Endothelial cell of umbilical vein (primary cell): ENCODE measurements around the gene CENPP. TPM values are rescaled to one million over a fixed set of nuclear protein-coding genes. Genes with fewer than 3 reads are reported as not detected.

Source experiments
- BruUV-seq: library from RNA; stranded (reverse); fragments of 400-500 nt; replicated peaks from 2 replicates; lab custom pipeline; 2021; lab: Mats Ljungman, UMichigan
- CTCF ChIA-PET: fragments of 300-600, 350-600 bp; sonication (Branson Sonifier 250); formaldehyde crosslinking; loops from one replicate; lab custom pipeline; 2021; ENCODE audit warnings: antibody characterized with exemption, inconsistent platforms; lab: Charles Lee
- POLR2A ChIA-PET: fragments of 300-600, 350-600 bp; sonication (Branson Sonifier 250); formaldehyde crosslinking; loops from one replicate; lab custom pipeline; 2021; ENCODE audit warnings: antibody characterized with exemption, inconsistent platforms; lab: Charles Lee
- DNase-seq: peaks from one replicate; pipeline ENCODE4 v3.0.0-alpha.2; 2011; ENCODE audit warnings: low read depth, low spot score
- FAIRE-seq: peaks from 2 replicates; lab custom pipeline; 2011; peaks lifted over from hg19 to GRCh38; lab: Jason Lieb, UNC
- H2AFZ ChIP-seq: 2 replicates; pipeline ENCODE4 v1.6.0; 2012; ENCODE audit warnings: low read depth, low read length, control low read depth, inconsistent platforms
- H3K27ac ChIP-seq: 2 replicates; pipeline ENCODE4 v1.5.1; 2011; ENCODE audit warnings: low read depth, mild to moderate bottlenecking, control low read depth, low read length, moderate library complexity; ENCODE audit not compliant: insufficient read depth
- H3K27me3 ChIP-seq, 2 experiments: 2 replicates each; pipeline versions ENCODE4 v1.6.0 to v1.6.1; 2011; ENCODE audit warnings: low read length in 2 of 2, mixed read lengths in 1 of 2; ENCODE audit not compliant: control insufficient read depth in 2 of 2, insufficient read depth in 2 of 2
- H3K36me3 ChIP-seq, 2 experiments: 2 replicates in 1 of 2; 3 replicates in 1 of 2; pipeline ENCODE4 v1.5.1; 2011; ENCODE audit warnings: low read length in 2 of 2, mild to moderate bottlenecking in 1 of 2, moderate library complexity in 1 of 2; ENCODE audit not compliant: control insufficient read depth in 2 of 2, insufficient read depth in 2 of 2; ENCODE audit errors: extremely low read depth in 1 of 2
- H3K4me1 ChIP-seq: 3 replicates; pipeline ENCODE4 v1.5.1; 2011; ENCODE audit warnings: mild to moderate bottlenecking, low read length; ENCODE audit not compliant: control insufficient read depth, insufficient read depth; ENCODE audit errors: extremely low read depth
- H3K4me2 ChIP-seq: 2 replicates; pipeline ENCODE4 v1.6.1; 2011; ENCODE audit warnings: low read length, control low read depth, mixed read lengths; ENCODE audit not compliant: insufficient read depth
- H3K4me3 ChIP-seq, 3 experiments: fragments of 200-600 bp in 1 of 3; sonication (generic), shearing (Covaris generic) in 1 of 3; replicated peaks in 1 of 3; 2 replicates each; pipeline ENCODE4 v1.5.1; 2011 to 2016; ENCODE audit warnings: control low read depth in 3 of 3, low read length in 3 of 3, mild to moderate bottlenecking in 2 of 3, inconsistent platforms in 1 of 3, low read depth in 1 of 3, moderate library complexity in 1 of 3; ENCODE audit not compliant: insufficient read depth in 1 of 3
- H3K79me2 ChIP-seq: 2 replicates; pipeline ENCODE4 v1.6.0; 2012; ENCODE audit warnings: low read length, inconsistent platforms; ENCODE audit not compliant: control insufficient read depth, insufficient read depth
- H3K9ac ChIP-seq: replicated peaks from 2 replicates; pipeline ENCODE3; 2011; ENCODE audit warnings: low read length, control low read depth; ENCODE audit not compliant: insufficient read depth; ENCODE audit errors: extremely low read depth
- H3K9me1 ChIP-seq: replicated peaks from 3 replicates; pipeline ENCODE4 v1.6.0; 2011; ENCODE audit warnings: mild to moderate bottlenecking, low read length; ENCODE audit not compliant: control insufficient read depth, insufficient read depth; ENCODE audit errors: extremely low read depth
- H3K9me3 ChIP-seq: replicated peaks from 2 replicates; pipeline ENCODE4 v1.5.1; 2012; ENCODE audit warnings: low read length, inconsistent platforms; ENCODE audit not compliant: control insufficient read depth, insufficient read depth
- H4K20me1 ChIP-seq: replicated peaks from 2 replicates; pipeline ENCODE3; 2011; ENCODE audit warnings: mild to moderate bottlenecking, low read length; ENCODE audit not compliant: control insufficient read depth, insufficient read depth; ENCODE audit errors: extremely low read depth
- CTCF ChIP-seq, 2 donors: IDR thresholded peaks; 1 replicate in 1 of 2; 2 replicates in 1 of 2; pipeline ENCODE4 v1.5.1; 2011; ENCODE audit warnings: low read length in 2 of 2, mild to moderate bottlenecking in 2 of 2, moderate library complexity in 2 of 2, control low read depth in 1 of 2, inconsistent platforms in 1 of 2, low read depth in 1 of 2; ENCODE audit not compliant: insufficient read depth in 1 of 2; ENCODE audit errors: extremely low read depth in 1 of 2
- FOS ChIP-seq: IDR thresholded peaks from 2 replicates; pipeline ENCODE4 v1.6.1; 2011; ENCODE audit warnings: mild to moderate bottlenecking, low read length, moderate library complexity, borderline replicate concordance; ENCODE audit not compliant: insufficient read depth
- GATA2 ChIP-seq: IDR thresholded peaks from 2 replicates; pipeline ENCODE4 v1.7.0; 2011; ENCODE audit warnings: low read depth, mild to moderate bottlenecking, moderate library complexity, mixed read lengths, low read length; ENCODE audit not compliant: insufficient read length, insufficient read depth
- MAX ChIP-seq: IDR thresholded peaks from 2 replicates; pipeline ENCODE4 v1.6.1; 2011; ENCODE audit not compliant: insufficient read depth, insufficient read length
- MYC ChIP-seq: IDR thresholded peaks from one replicate; pipeline ENCODE4 v1.6.1; 2011; ENCODE audit warnings: mild to moderate bottlenecking, low read depth, low read length
- POLR2A ChIP-seq: IDR thresholded peaks from 2 replicates; pipeline ENCODE4 v1.6.1; 2012; ENCODE audit warnings: low read depth, mild to moderate bottlenecking, control low read depth, low read length
- POLR2AphosphoS5 ChIP-seq: IDR thresholded peaks from 2 replicates; pipeline ENCODE4 v1.6.1; 2012; ENCODE audit warnings: low read depth, mild to moderate bottlenecking, control low read depth, low read length, moderate library complexity; ENCODE audit not compliant: insufficient read depth
- dilution Hi-C: fragments of 300-500 bp; cut with MboI; formaldehyde crosslinking; loops from one replicate; pipeline ENCODE4 v1.15.0; 2019; ENCODE audit warnings: low sequenced_read_pairs; ENCODE audit not compliant: extremely low pct_ligation_motif_present
- intact Hi-C: fragments of 100-400 bp; cut with micrococcal nuclease; formaldehyde crosslinking; loops from one replicate; pipeline ENCODE4 v1.10.0; 2022
- polyA plus RNA-seq, 4 experiments: library from polyadenylated mRNA; depleted of rRNA in 3 of 4; stranded (reverse) in 3 of 4; unstranded in 1 of 4; fragments of >200 nt; gene quantifications; 2 replicates each; pipeline versions ENCODE4 v1.2.1 to v1.2.3, GENCODE V29; 2011 to 2012; ENCODE audit warnings: missing spikeins in 1 of 4
- total RNA-seq: library from RNA; stranded (reverse); gene quantifications from 2 replicates; pipeline ENCODE4 v1.2.3, GENCODE V29; 2021

The CENPP gene
- total and polyA plus RNA-seq, 2 donors (not counting 3 experiments of a cell fraction or from before 2014, with no cell fraction given), result 1.2 to 12.0 TPM

- POLR2A ChIA-PET, result no interaction called here
- TF ChIP-seq POLR2AphosphoS5, result no peak
- TF ChIP-seq FOS, result no peak
- no peak for TF ChIP-seq GATA2
- no peak for TF ChIP-seq CTCF (IDR thresholded peaks at IDR 0.05; ENCODE audit: extremely low read depth in 1 of 2, insufficient read depth in 1 of 2, low read depth in 1 of 2, low read length in 2 of 2)
- TF ChIP-seq MYC, result no peak
- TF ChIP-seq MAX, result no peak
- TF ChIP-seq POLR2A, result no peak
- no peaks in the 10 kb centered on the region for H3K4me1 ChIP-seq
- intact Hi-C loops, result no loop called here
- no TSS peak for BruUV-seq
- H3K4me3 ChIP-seq, result no peak overlapping the region
- no peaks in the 10 kb centered on the region for H3K79me2 ChIP-seq
- no peaks in the 10 kb centered on the region for H3K9me1 ChIP-seq
- peaks cover 3 to 7% of the 10 kb centered on the region in 2 experiments for H3K36me3 ChIP-seq
- DNase-seq, result peak; percentile 62
- CTCF ChIA-PET, result interaction anchor here (0.6 to 1.3 kb wide), 3 partner anchors 9 to 183 kb away, joined by 3 read pairs; no protein-coding TSS in a partner anchor
- peak; percentile 24 for FAIRE-seq
- H3K27me3 ChIP-seq, result no peaks in the 10 kb centered on the region
- dilution Hi-C loops, result no loop called here
- H4K20me1 ChIP-seq, result no peaks in the 10 kb centered on the region
- H3K4me2 ChIP-seq, result no peak overlapping the region
- H3K27ac ChIP-seq, result no peak overlapping the region
- no peaks in the 10 kb centered on the region for H3K9me3 ChIP-seq
- no peak overlapping the region for H2AFZ ChIP-seq
- H3K9ac ChIP-seq, result no peak overlapping the region
Measured at GRCh38 chr9:92607773-92608172, 282.0 kb downstream of the CENPP start.
